Breast epithelium (tissue), 3 donors: ENCODE results near the gene MYO1B.

Experiments
- POLR2A ChIP-seq: fragments of 450-650 bp; IDR thresholded peaks from one replicate; pipeline ENCODE4 v1.6.1; 2016; ENCODE audit warnings: antibody characterized with exemption, mild to moderate bottlenecking, moderate library complexity
- POLR2AphosphoS5 ChIP-seq, 3 donors: sonication (generic); formaldehyde crosslinking; IDR thresholded peaks; one replicate each; pipeline ENCODE4 v1.6.1; 2017; ENCODE audit warnings: antibody characterized with exemption in 3 of 3
- TF ChIP-seq, protein P1 (sequence below), 3 donors: fragments of 450-650 bp; IDR thresholded peaks; one replicate each; pipeline ENCODE4 v1.5.1; 2016 to 2017; ENCODE audit warnings: antibody characterized with exemption in 3 of 3, mild to moderate bottlenecking in 3 of 3, moderate library complexity in 3 of 3

DNA sequence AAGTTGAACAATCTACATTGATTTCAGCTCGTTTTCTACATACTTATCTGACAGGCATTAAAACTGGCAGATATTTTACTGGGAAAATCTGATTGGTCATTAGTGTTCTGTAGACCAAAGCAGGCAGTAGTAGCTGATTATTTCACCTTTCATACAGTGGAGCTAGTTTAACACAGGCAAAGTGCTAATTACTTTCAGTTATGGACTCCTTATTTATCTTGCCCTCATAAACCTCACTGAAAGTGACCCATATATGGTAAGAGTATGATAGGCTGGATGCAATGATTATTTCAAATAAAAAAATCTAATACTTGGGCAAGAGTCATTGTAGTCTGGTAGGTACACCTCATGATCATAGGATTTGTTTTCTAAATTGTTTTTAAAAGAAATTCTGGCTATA is 129.7 kb downstream of the MYO1B start:
- TF ChIP-seq, protein P1, sequence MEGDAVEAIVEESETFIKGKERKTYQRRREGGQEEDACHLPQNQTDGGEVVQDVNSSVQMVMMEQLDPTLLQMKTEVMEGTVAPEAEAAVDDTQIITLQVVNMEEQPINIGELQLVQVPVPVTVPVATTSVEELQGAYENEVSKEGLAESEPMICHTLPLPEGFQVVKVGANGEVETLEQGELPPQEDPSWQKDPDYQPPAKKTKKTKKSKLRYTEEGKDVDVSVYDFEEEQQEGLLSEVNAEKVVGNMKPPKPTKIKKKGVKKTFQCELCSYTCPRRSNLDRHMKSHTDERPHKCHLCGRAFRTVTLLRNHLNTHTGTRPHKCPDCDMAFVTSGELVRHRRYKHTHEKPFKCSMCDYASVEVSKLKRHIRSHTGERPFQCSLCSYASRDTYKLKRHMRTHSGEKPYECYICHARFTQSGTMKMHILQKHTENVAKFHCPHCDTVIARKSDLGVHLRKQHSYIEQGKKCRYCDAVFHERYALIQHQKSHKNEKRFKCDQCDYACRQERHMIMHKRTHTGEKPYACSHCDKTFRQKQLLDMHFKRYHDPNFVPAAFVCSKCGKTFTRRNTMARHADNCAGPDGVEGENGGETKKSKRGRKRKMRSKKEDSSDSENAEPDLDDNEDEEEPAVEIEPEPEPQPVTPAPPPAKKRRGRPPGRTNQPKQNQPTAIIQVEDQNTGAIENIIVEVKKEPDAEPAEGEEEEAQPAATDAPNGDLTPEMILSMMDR (IDR thresholded peaks at IDR 0.05), result no peak
- TF ChIP-seq POLR2A (no peak), POLR2AphosphoS5 (IDR thresholded peaks at IDR 0.05) (no peak)
